ENCODE data around the gene ZSWIM2.
"Not testable (repeated sequence)": the region's sequence is repeated elsewhere in the genome, so short reads cannot be mapped to it uniquely, and the experiment has no call there.

ZSWIM2 gene

GRCh38 chr2:186835628-186836027 is 13.3 kb downstream of the ZSWIM2 start:
- no peak for FAIRE-seq

- FAIRE-seq = peak; percentile 11
These were observed 21.0 kb downstream of the ZSWIM2 start for GRCh38 chr2:186827862-186828492.

GRCh38 chr2:186827411-186827810 is 21.6 kb downstream of the ZSWIM2 start:
- FAIRE-seq = no peak

- no peak for FAIRE-seq
These were observed 26.6 kb downstream of the ZSWIM2 start for GRCh38 chr2:186822323-186822722.

- no peak for FAIRE-seq
These were observed 28.7 kb downstream of the ZSWIM2 start for GRCh38 chr2:186820303-186820702.

- not testable (repeated sequence) for FAIRE-seq
These were observed 37.2 kb downstream of the ZSWIM2 start for GRCh38 chr2:186811760-186812159.

GRCh38 chr2:186806591-186806990 is 42.4 kb downstream of the ZSWIM2 start:
- no peak for FAIRE-seq

- not testable (repeated sequence) for FAIRE-seq
These were observed 50.4 kb downstream of the ZSWIM2 start for GRCh38 chr2:186798604-186799003.

- no peak for FAIRE-seq
These were observed 64.0 kb downstream of the ZSWIM2 start for GRCh38 chr2:186784930-186785329.

- peak; percentile 47 for FAIRE-seq
These were observed 65.7 kb downstream of the ZSWIM2 start for GRCh38 chr2:186783254-186783653.

GRCh38 chr2:186780701-186781316 is 68.2 kb downstream of the ZSWIM2 start:
- no peak for FAIRE-seq

All from A204.1 (cell line).